ENCODE results near the gene DAPP1.

- TF ChIP-seq TP53 (CRISPR knock-in tag; IDR thresholded peaks at IDR 0.05) (no peak), RFX5 (IDR thresholded peaks at IDR 0.05) (no peak), SREBF2 (IDR thresholded peaks at IDR 0.05) (no peak), RAD21 (conservative IDR thresholded peaks at IDR 0.05 in 1 of 2, IDR thresholded peaks at IDR 0.05 in 1 of 2) (no peak), CTCF (IDR thresholded peaks at IDR 0.05) (no peak), KDM5A (IDR thresholded peaks at IDR 0.05) (no peak), POLR2A (IDR thresholded peaks at IDR 0.05; ENCODE audit: low read length) (no peak), USF2 (IDR thresholded peaks at IDR 0.05) (no peak), EP300 (IDR thresholded peaks at IDR 0.05) (no peak), JUNB (IDR thresholded peaks at IDR 0.05) (no peak), CBX8 (IDR thresholded peaks at IDR 0.05) (no peak), MAX (IDR thresholded peaks at IDR 0.05) (no peak), NR3C1 (IDR thresholded peaks at IDR 0.05) (no peak), MYC (IDR thresholded peaks at IDR 0.05; ENCODE audit: borderline replicate concordance, low read length) (no peak)
Observed at GRCh38 chr4:99825272-99825671, 8.6 kb downstream of the DAPP1 start.

Measured in A549 (cell line).